HepG2 (cell line): ENCODE data around the gene SNAP25. TPM values are rescaled to one million over a fixed set of nuclear protein-coding genes. Genes with fewer than 3 reads are reported as not detected.

Experiments used
- ATAC-seq: fragments of 200-7000 bp; cut with Tn5 transposase; 3 replicates; pipeline ENCODE4 v1.9.1; 2020; ENCODE audit warnings: mild to moderate bottlenecking, moderate library complexity
- BruUV-seq: library from RNA; stranded (reverse); fragments of 400-500 nt; replicated peaks from 2 replicates; lab custom pipeline; 2021; lab: Mats Ljungman, UMichigan
- CTCF ChIA-PET: fragments of 300-600 bp; formaldehyde crosslinking; extraction: SDS; loops from one replicate; lab custom pipeline; 2021; ENCODE audit warnings: low total read pairs, inconsistent platforms, low intra/inter-chr PET ratio; lab: Yijun Ruan, JAX
- POLR2A ChIA-PET: fragments of 350-600 bp; sonication (Branson Sonifier 250); formaldehyde crosslinking; loops from one replicate; lab custom pipeline; 2020; ENCODE audit warnings: antibody characterized with exemption, inconsistent platforms; lab: Yijun Ruan, JAX
- DNase-seq: peaks from one replicate; pipeline ENCODE4 v3.0.0-alpha.2; 2015; ENCODE audit warnings: low spot score
- FAIRE-seq: peaks from 3 replicates; lab custom pipeline; 2011; peaks lifted over from hg19 to GRCh38; lab: Jason Lieb, UNC
- H2AFZ ChIP-seq: one replicate; pipeline ENCODE4 v1.6.1; 2011; ENCODE audit warnings: low read length, inconsistent platforms
- H3K27ac ChIP-seq: fragments of 300-600 bp; 3 replicates; pipeline ENCODE4 v1.8.0; 2011; ENCODE audit warnings: mixed run types, mild to moderate bottlenecking, mixed read lengths, low read length, inconsistent platforms; ENCODE audit not compliant: insufficient read depth; ENCODE audit errors: extremely low read length
- H3K27me3 ChIP-seq, 2 experiments: fragments of 200-600 bp in 1 of 2; 2 replicates in 1 of 2; 3 replicates in 1 of 2; pipeline versions ENCODE4 v1.6.0 to v1.8.0; 2011; ENCODE audit warnings: low read length in 2 of 2, mild to moderate bottlenecking in 2 of 2, moderate library complexity in 2 of 2, inconsistent platforms in 1 of 2; ENCODE audit not compliant: insufficient read depth in 2 of 2, control insufficient read depth in 1 of 2
- H3K36me3 ChIP-seq, 2 experiments: fragments of 200-600 bp in 1 of 2; replicated peaks in 1 of 2; 2 replicates in 1 of 2; 3 replicates in 1 of 2; pipeline versions ENCODE4 v1.5.1 to v1.8.0; 2011; ENCODE audit warnings: low read length in 2 of 2, inconsistent platforms in 1 of 2; ENCODE audit not compliant: insufficient read depth in 2 of 2, control insufficient read depth in 1 of 2
- H3K4me1 ChIP-seq: 2 replicates; pipeline ENCODE4 v1.5.1; 2012; ENCODE audit warnings: low read length, inconsistent platforms; ENCODE audit not compliant: insufficient read depth
- H3K4me2 ChIP-seq: 2 replicates; pipeline ENCODE4 v1.6.0; 2011; ENCODE audit warnings: low read depth, low read length, inconsistent platforms
- H3K4me3 ChIP-seq, 3 experiments: fragments of 200-600 bp in 1 of 3; sonication (generic), shearing (Covaris generic) in 1 of 3; replicated peaks in 1 of 3; 2 replicates each; pipeline ENCODE4 v1.5.1; 2011 to 2016; ENCODE audit warnings: low read length in 3 of 3, inconsistent platforms in 2 of 3, low read depth in 2 of 3, mild to moderate bottlenecking in 2 of 3, control low read depth in 1 of 3, mixed read lengths in 1 of 3; ENCODE audit not compliant: insufficient read depth in 1 of 3
- H3K79me2 ChIP-seq: one replicate; pipeline ENCODE4 v1.6.1; 2011; ENCODE audit warnings: low read length, inconsistent platforms; ENCODE audit not compliant: insufficient read depth
- H3K9ac ChIP-seq: 2 replicates; pipeline ENCODE4 v1.6.0; 2011; ENCODE audit warnings: mild to moderate bottlenecking, low read depth, low read length, inconsistent platforms; ENCODE audit not compliant: insufficient read depth
- H3K9me3 ChIP-seq: 2 replicates; pipeline ENCODE4 v1.5.1; 2012; ENCODE audit warnings: mild to moderate bottlenecking, low read length
- H4K20me1 ChIP-seq: 2 replicates; pipeline ENCODE4 v1.6.0; 2011; ENCODE audit warnings: inconsistent platforms, mild to moderate bottlenecking, low read length, moderate library complexity; ENCODE audit not compliant: insufficient read depth
- BHLHE40 ChIP-seq: IDR thresholded peaks from 2 replicates; pipeline ENCODE4 v1.6.1; 2011; ENCODE audit warnings: low read length, improper control_type of control experiment
- DMAP1 ChIP-seq: IDR thresholded peaks from 2 replicates; pipeline ENCODE4 v1.6.1; 2016
- DNMT3B ChIP-seq: conservative IDR thresholded peaks from 2 replicates; pipeline ENCODE4 v1.6.1; 2016; ENCODE audit warnings: missing biosample characterization, control low read depth
- DR1 ChIP-seq: sonication (generic); formaldehyde crosslinking; IDR thresholded peaks from 2 replicates; pipeline ENCODE4 v1.8.0; 2021; ENCODE audit warnings: mild to moderate bottlenecking, missing genetic modification reagents, inconsistent platforms
- ELF1 ChIP-seq: sonication (generic); formaldehyde crosslinking; IDR thresholded peaks from 2 replicates; pipeline ENCODE4 v1.4.0; 2020; ENCODE audit warnings: missing genetic modification reagents
- FLYWCH1 ChIP-seq: sonication (generic); formaldehyde crosslinking; IDR thresholded peaks from 2 replicates; pipeline ENCODE4 v1.8.1; 2023; ENCODE audit warnings: mild to moderate bottlenecking, missing genetic modification reagents
- FOXJ3 ChIP-seq: sonication (generic); formaldehyde crosslinking; IDR thresholded peaks from 2 replicates; pipeline ENCODE4 v1.4.0; 2020; ENCODE audit warnings: missing genetic modification reagents, mild to moderate bottlenecking, borderline replicate concordance
- HNRNPUL1 ChIP-seq: fragments of 200-400 bp; formaldehyde crosslinking; IDR thresholded peaks from 2 replicates; pipeline ENCODE4 v1.6.1; 2017; ENCODE audit warnings: low read depth, mild to moderate bottlenecking, low read length, moderate library complexity
- MAFG ChIP-seq: sonication (generic); formaldehyde crosslinking; IDR thresholded peaks from 2 replicates; pipeline ENCODE4 v1.5.1; 2020; ENCODE audit warnings: mild to moderate bottlenecking, missing genetic modification reagents
- NCOA5 ChIP-seq: sonication (generic); formaldehyde crosslinking; IDR thresholded peaks from 2 replicates; pipeline ENCODE4 v1.4.0; 2020; ENCODE audit warnings: missing genetic modification reagents
- NFKB2 ChIP-seq: sonication (generic); formaldehyde crosslinking; IDR thresholded peaks from 2 replicates; pipeline ENCODE4 v1.4.0; 2020; ENCODE audit warnings: missing genetic modification reagents, borderline replicate concordance
- RFXAP ChIP-seq: sonication (generic); formaldehyde crosslinking; IDR thresholded peaks from 2 replicates; pipeline ENCODE4 v1.4.0; 2020; ENCODE audit warnings: missing genetic modification reagents, borderline replicate concordance
- RXRA ChIP-seq: sonication (generic); formaldehyde crosslinking; IDR thresholded peaks from 2 replicates; pipeline ENCODE4 v1.5.1; 2020; ENCODE audit warnings: missing genetic modification reagents
- SIX4 ChIP-seq: sonication (generic); formaldehyde crosslinking; IDR thresholded peaks from 2 replicates; pipeline ENCODE4 v1.4.0; 2020; ENCODE audit warnings: missing genetic modification reagents
- SP140L ChIP-seq: sonication (generic); formaldehyde crosslinking; IDR thresholded peaks from 2 replicates; pipeline ENCODE4 v1.4.0; 2020; ENCODE audit warnings: missing genetic modification reagents, borderline replicate concordance
- STAG1 ChIP-seq: sonication (generic); formaldehyde crosslinking; IDR thresholded peaks from 2 replicates; pipeline ENCODE4 v1.4.0; 2020; ENCODE audit warnings: missing genetic modification reagents
- SYNCRIP ChIP-seq: fragments of 200-400 bp; formaldehyde crosslinking; IDR thresholded peaks from 2 replicates; pipeline ENCODE4 v1.6.1; 2018; ENCODE audit warnings: mild to moderate bottlenecking, low read depth, low read length; ENCODE audit not compliant: insufficient read depth
- ZBTB7B ChIP-seq: sonication (generic); formaldehyde crosslinking; IDR thresholded peaks from 2 replicates; pipeline ENCODE4 v1.4.0; 2020; ENCODE audit warnings: missing genetic modification reagents
- ZNF672 ChIP-seq: sonication (generic); formaldehyde crosslinking; IDR thresholded peaks from 2 replicates; pipeline ENCODE4 v1.8.1; 2022; ENCODE audit warnings: missing genetic modification reagents
- ZNF772 ChIP-seq: sonication (generic); formaldehyde crosslinking; IDR thresholded peaks from 2 replicates; pipeline ENCODE4 v1.5.0; 2020; ENCODE audit warnings: mild to moderate bottlenecking, missing genetic modification reagents
- ZSCAN21 ChIP-seq: sonication (generic); formaldehyde crosslinking; IDR thresholded peaks from 2 replicates; pipeline ENCODE4 v1.8.0; 2022; ENCODE audit warnings: mild to moderate bottlenecking, missing genetic modification reagents, moderate library complexity, borderline replicate concordance
- WGBS: methylation state at CpG from one replicate; pipeline ENCODE4 v1.1.6; 2017; ENCODE audit warnings: low lambda C conversion rate; 5-methylcytosine and 5-hydroxymethylcytosine counted together
- in situ Hi-C: cut with HindIII; loops from 2 replicates; pipeline ENCODE4 v1.10.0; 2017; ENCODE audit warnings: low pct_unique_long_range_greater_than_20kb; ENCODE audit not compliant: extremely low pct_ligation_motif_present
- intact Hi-C: fragments of 100-400 bp; cut with micrococcal nuclease; formaldehyde crosslinking; loops from one replicate; pipeline ENCODE4 v1.10.0; 2022; ENCODE audit not compliant: unreplicated experiment
- polyA plus RNA-seq, 8 experiments: library from polyadenylated mRNA; depleted of rRNA in 3 of 8; stranded (reverse) in 7 of 8; unstranded in 1 of 8; fragments of >200 nt; fragmentation: Illumina TruSeq in 4 of 8; extraction: Trizol in 4 of 8; gene quantifications; 2 replicates each; pipeline versions ENCODE4 v1.2.1 to v1.2.3, GENCODE V29; 2011 to 2016; ENCODE audit warnings: low read depth in 4 of 8, missing spikeins in 1 of 8, mixed read lengths in 1 of 8; ENCODE audit not compliant: insufficient read depth in 1 of 8
- total RNA-seq, 5 experiments: library from RNA; depleted of rRNA; stranded (reverse); fragments of >200 nt; fragmentation: Illumina TruSeq; extraction: Trizol; gene quantifications; 2 replicates each; pipeline ENCODE4 v1.2.3, GENCODE V29; 2016; ENCODE audit warnings: low read depth in 1 of 5
- TF ChIP-seq, protein P1 (sequence below): sonication (generic); formaldehyde crosslinking; IDR thresholded peaks from 2 replicates; pipeline ENCODE4 v1.5.0; 2020; ENCODE audit warnings: mild to moderate bottlenecking, missing genetic modification reagents
- TF ChIP-seq, protein P2 (sequence below): sonication (generic); formaldehyde crosslinking; IDR thresholded peaks from 2 replicates; pipeline ENCODE4 v1.5.0; 2020; ENCODE audit warnings: missing genetic modification reagents
- TF ChIP-seq, protein P3 (sequence below): sonication (generic); formaldehyde crosslinking; IDR thresholded peaks from 2 replicates; pipeline ENCODE4 v1.4.0; 2020; ENCODE audit warnings: mild to moderate bottlenecking, missing genetic modification reagents

Gene SNAP25
- total and polyA plus RNA-seq, 2 of the 13 experiments (the other 11 are each of a cell fraction or from before 2014, with no cell fraction given): not detected

DNA sequence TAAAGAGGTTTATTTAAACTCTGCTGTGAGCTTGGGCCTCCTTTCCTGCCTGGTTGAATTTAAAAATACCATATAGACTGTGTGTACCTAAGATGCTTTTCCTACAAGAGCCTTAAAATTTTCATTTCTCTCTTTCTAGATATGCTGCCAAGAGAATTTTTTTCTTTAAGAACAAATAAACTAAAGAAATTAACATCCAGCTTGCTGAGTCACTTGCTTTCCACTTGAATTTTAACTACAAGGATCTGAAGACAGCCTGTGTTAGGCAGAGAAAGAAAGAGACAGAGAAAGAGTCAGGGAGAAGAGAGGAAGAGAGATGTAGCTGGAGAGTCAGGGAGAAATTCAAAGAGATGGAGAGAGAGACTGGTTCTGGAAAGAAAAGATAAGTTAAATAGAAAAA lies 18.3 kb upstream of the SNAP25 start (continued):
- TF ChIP-seq, protein P1, sequence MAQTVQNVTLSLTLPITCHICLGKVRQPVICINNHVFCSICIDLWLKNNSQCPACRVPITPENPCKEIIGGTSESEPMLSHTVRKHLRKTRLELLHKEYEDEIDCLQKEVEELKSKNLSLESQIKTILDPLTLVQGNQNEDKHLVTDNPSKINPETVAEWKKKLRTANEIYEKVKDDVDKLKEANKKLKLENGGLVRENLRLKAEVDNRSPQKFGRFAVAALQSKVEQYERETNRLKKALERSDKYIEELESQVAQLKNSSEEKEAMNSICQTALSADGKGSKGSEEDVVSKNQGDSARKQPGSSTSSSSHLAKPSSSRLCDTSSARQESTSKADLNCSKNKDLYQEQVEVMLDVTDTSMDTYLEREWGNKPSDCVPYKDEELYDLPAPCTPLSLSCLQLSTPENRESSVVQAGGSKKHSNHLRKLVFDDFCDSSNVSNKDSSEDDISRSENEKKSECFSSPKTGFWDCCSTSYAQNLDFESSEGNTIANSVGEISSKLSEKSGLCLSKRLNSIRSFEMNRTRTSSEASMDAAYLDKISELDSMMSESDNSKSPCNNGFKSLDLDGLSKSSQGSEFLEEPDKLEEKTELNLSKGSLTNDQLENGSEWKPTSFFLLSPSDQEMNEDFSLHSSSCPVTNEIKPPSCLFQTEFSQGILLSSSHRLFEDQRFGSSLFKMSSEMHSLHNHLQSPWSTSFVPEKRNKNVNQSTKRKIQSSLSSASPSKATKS (CRISPR knock-in tag): no peak
- no peak for TF ChIP-seq NFKB2 (CRISPR knock-in tag)
- TF ChIP-seq SYNCRIP: no peak
- no peak for TF ChIP-seq ZBTB7B (CRISPR knock-in tag)
- no peak for TF ChIP-seq ZNF772
- TF ChIP-seq DR1: no peak
- no peak for TF ChIP-seq NCOA5 (CRISPR knock-in tag)
- TF ChIP-seq STAG1: no peak
- TF ChIP-seq FOXJ3 (CRISPR knock-in tag): no peak
- TF ChIP-seq SP140L (CRISPR knock-in tag): no peak
- TF ChIP-seq ELF1 (CRISPR knock-in tag): no peak
- TF ChIP-seq, all 625 proteins: peak for 0

DNA sequence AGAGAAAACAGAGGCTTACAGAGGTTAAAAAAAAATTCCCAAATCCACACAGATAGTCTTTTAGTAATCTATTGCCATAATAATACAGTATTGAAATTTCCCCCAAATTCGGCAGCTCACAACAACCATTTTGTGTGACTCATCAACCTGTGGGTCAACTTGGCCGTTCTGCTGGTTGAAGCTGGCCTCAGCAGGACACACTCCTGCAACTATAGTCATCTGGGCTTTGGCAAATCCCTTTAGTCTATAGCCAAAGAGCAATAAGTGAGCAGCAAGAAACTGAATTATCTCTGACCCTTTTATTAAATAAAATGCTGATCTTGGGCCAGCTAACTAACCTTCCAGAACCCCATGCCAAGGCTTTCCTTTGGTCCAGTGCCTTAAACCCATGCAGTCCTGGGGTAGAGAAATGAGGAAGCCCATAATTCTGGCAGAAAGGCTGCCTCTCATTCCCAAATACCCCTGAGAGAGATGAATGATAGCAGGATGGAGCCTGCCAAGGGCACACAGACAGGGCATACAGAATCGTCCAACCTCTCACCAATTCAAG lies 17.2 kb upstream of the SNAP25 start:
- Histone ChIP-seq H3K4me1 (no peaks in the 10 kb centered on the region), H2AFZ (no peak overlapping the region), H3K9ac (no peak overlapping the region), H3K4me3 (no peak overlapping the region), H3K27ac (no peak overlapping the region), H3K27me3 (0 out of 5 replicates have a peak, but pooled peaks cover 0 to 2% of the 10 kb centered on the region in 2 experiments), H3K9me3 (no peaks in the 10 kb centered on the region), H4K20me1 (no peaks in the 10 kb centered on the region), H3K36me3 (no peaks in the 10 kb centered on the region), H3K4me2 (no peak overlapping the region), H3K79me2 (no peaks in the 10 kb centered on the region)
- ChIA-PET CTCF (no interaction called here), POLR2A (no interaction called here)
- TF ChIP-seq HNRNPUL1 (no peak), DMAP1 (no peak), BHLHE40 (no peak), MAFG (CRISPR knock-in tag) (no peak), FLYWCH1 (no peak), DNMT3B (CRISPR knock-in tag) (no peak), ZNF672 (CRISPR knock-in tag) (no peak), SIX4 (CRISPR knock-in tag) (no peak), RXRA (no peak), RFXAP (no peak), ZSCAN21 (CRISPR knock-in tag) (no peak)
- TF ChIP-seq, protein P2, sequence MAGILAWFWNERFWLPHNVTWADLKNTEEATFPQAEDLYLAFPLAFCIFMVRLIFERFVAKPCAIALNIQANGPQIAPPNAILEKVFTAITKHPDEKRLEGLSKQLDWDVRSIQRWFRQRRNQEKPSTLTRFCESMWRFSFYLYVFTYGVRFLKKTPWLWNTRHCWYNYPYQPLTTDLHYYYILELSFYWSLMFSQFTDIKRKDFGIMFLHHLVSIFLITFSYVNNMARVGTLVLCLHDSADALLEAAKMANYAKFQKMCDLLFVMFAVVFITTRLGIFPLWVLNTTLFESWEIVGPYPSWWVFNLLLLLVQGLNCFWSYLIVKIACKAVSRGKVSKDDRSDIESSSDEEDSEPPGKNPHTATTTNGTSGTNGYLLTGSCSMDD (CRISPR knock-in tag): no peak
- TF ChIP-seq, protein P3, sequence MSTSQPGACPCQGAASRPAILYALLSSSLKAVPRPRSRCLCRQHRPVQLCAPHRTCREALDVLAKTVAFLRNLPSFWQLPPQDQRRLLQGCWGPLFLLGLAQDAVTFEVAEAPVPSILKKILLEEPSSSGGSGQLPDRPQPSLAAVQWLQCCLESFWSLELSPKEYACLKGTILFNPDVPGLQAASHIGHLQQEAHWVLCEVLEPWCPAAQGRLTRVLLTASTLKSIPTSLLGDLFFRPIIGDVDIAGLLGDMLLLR (CRISPR knock-in tag): no peak
- FAIRE-seq: no peak
- WGBS: 8% methylated on average over 3 of the region's 3 CpGs
- intact Hi-C loops (no loop called here), in situ Hi-C loops (no loop called here)
- DNase-seq: no peak
- BruUV-seq: no TSS peak
- ATAC-seq: no peak
